Prostate gland (tissue), 2 donors: ENCODE results near the gene CLGN.

Experiments
- POLR2A ChIP-seq: fragments of 450-650 bp; IDR thresholded peaks from one replicate; pipeline ENCODE4 v1.6.1; 2016; ENCODE audit warnings: antibody characterized with exemption, mild to moderate bottlenecking
- POLR2AphosphoS5 ChIP-seq: sonication (generic); formaldehyde crosslinking; IDR thresholded peaks from one replicate; pipeline ENCODE4 v1.6.1; 2017; ENCODE audit warnings: antibody characterized with exemption
- TF ChIP-seq, protein P1 (sequence below), 4 experiments: fragments of 200-600 bp in 2 of 4; fragments of 450-650 bp in 2 of 4; sonication (generic) in 2 of 4; IDR thresholded peaks; 1 replicate in 3 of 4; 2 replicates in 1 of 4; pipeline ENCODE4 v1.5.1; 2016 to 2019; ENCODE audit warnings: antibody characterized with exemption in 4 of 4, mild to moderate bottlenecking in 2 of 4, moderate library complexity in 2 of 4

DNA sequence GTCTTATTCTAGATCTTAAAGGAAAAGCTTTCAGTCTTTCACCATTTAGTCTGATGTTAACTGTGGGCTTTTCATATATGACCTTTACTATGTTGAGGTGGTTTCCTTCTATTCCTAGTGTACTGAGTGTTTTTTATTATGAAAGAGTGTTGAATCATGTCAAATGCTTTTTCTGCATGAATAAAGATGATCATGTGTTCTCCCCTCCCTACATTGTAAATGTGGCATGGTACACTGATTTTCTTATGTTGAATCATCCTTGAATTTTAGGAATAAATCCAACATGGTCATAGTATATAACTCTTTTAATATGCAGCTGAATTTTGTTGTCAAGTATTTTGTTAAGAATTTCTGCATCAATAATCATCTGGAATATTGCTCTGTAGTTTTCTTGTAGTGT is 4.3 kb downstream of the CLGN start:
- TF ChIP-seq, protein P1, sequence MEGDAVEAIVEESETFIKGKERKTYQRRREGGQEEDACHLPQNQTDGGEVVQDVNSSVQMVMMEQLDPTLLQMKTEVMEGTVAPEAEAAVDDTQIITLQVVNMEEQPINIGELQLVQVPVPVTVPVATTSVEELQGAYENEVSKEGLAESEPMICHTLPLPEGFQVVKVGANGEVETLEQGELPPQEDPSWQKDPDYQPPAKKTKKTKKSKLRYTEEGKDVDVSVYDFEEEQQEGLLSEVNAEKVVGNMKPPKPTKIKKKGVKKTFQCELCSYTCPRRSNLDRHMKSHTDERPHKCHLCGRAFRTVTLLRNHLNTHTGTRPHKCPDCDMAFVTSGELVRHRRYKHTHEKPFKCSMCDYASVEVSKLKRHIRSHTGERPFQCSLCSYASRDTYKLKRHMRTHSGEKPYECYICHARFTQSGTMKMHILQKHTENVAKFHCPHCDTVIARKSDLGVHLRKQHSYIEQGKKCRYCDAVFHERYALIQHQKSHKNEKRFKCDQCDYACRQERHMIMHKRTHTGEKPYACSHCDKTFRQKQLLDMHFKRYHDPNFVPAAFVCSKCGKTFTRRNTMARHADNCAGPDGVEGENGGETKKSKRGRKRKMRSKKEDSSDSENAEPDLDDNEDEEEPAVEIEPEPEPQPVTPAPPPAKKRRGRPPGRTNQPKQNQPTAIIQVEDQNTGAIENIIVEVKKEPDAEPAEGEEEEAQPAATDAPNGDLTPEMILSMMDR (IDR thresholded peaks at IDR 0.05) = no peak
- TF ChIP-seq POLR2AphosphoS5 (no peak), POLR2A (no peak)
